Caco-2 (cell line): ENCODE measurements around the gene DOCK10. TPM values are rescaled to one million over a fixed set of nuclear protein-coding genes. Genes with fewer than 3 reads are reported as not detected.

Source experiments
- BruUV-seq: library from RNA; stranded (reverse); fragments of 400-500 nt; replicated peaks from 2 replicates; lab custom pipeline; 2021; lab: Mats Ljungman, UMichigan
- CTCF ChIA-PET: fragments of 300-600 bp; sonication (Branson Sonifier 250); formaldehyde crosslinking; loops from one replicate; lab custom pipeline; 2022; ENCODE audit warnings: antibody characterized with exemption; lab: Charles Lee
- POLR2A ChIA-PET: fragments of 300-600 bp; sonication (Branson Sonifier 250); formaldehyde crosslinking; loops from one replicate; lab custom pipeline; 2022; ENCODE audit warnings: antibody characterized with exemption; lab: Charles Lee
- DNase-seq, 2 experiments: peaks; one replicate each; pipeline versions ENCODE4 v3.0.0 to v3.0.0-alpha.2; 2020 to 2022
- H3K27me3 ChIP-seq: replicated peaks from 2 replicates; pipeline ENCODE4 v1.6.0; 2011; ENCODE audit warnings: low read length; ENCODE audit not compliant: control insufficient read depth, insufficient read depth
- H3K36me3 ChIP-seq: 2 replicates; pipeline ENCODE4 v1.5.1; 2011; ENCODE audit warnings: low read length; ENCODE audit not compliant: control insufficient read depth, insufficient read depth
- H3K4me1 ChIP-seq: fragments of 250-450 bp; sonication (Bioruptor Pico); 2 replicates; pipeline ENCODE4 v1.5.1; 2020; ENCODE audit warnings: mild to moderate bottlenecking
- H3K4me3 ChIP-seq: 2 replicates; pipeline ENCODE4 v1.5.1; 2011; ENCODE audit warnings: low read depth, mild to moderate bottlenecking, control low read depth, low read length
- H3K9me3 ChIP-seq: fragments of 250-450 bp; sonication (Bioruptor Pico); 2 replicates; pipeline ENCODE4 v1.5.1; 2020; ENCODE audit warnings: mild to moderate bottlenecking, moderate library complexity
- H3K27ac Mint-ChIP-seq: one replicate; pipeline ENCODE4 v1.8.0; 2022; ENCODE audit warnings: mixed read lengths; ENCODE audit not compliant: unreplicated experiment
- H3K27me3 Mint-ChIP-seq: one replicate; pipeline ENCODE4 v1.8.0; 2022; ENCODE audit warnings: mixed read lengths; ENCODE audit not compliant: insufficient read depth, unreplicated experiment
- H3K36me3 Mint-ChIP-seq: one replicate; pipeline ENCODE4 v1.8.0; 2022; ENCODE audit warnings: mild to moderate bottlenecking, mixed read lengths; ENCODE audit not compliant: insufficient read depth, unreplicated experiment
- H3K4me1 Mint-ChIP-seq: one replicate; pipeline ENCODE4 v1.8.0; 2022; ENCODE audit warnings: low read depth, mixed read lengths; ENCODE audit not compliant: unreplicated experiment
- H3K4me3 Mint-ChIP-seq: one replicate; pipeline ENCODE4 v1.8.0; 2022; ENCODE audit warnings: mild to moderate bottlenecking, moderate library complexity, mixed read lengths; ENCODE audit not compliant: unreplicated experiment
- H3K9me3 Mint-ChIP-seq: one replicate; pipeline ENCODE4 v1.8.0; 2022; ENCODE audit warnings: mixed read lengths; ENCODE audit not compliant: unreplicated experiment
- intact Hi-C: fragments of 100-400 bp; cut with micrococcal nuclease; formaldehyde crosslinking; loops from one replicate; pipeline ENCODE4 v1.10.0; 2022; ENCODE audit not compliant: unreplicated experiment
- total RNA-seq: library from RNA; stranded (reverse); gene quantifications from 2 replicates; pipeline ENCODE4 v1.2.3, GENCODE V29; 2022
- TF ChIP-seq, protein P1 (sequence below), 2 experiments: fragments of 200-600 bp in 1 of 2; IDR thresholded peaks; 1 replicate in 1 of 2; 2 replicates in 1 of 2; pipeline versions ENCODE4 v1.5.1 to v1.8.0; 2011 to 2022; ENCODE audit warnings: antibody characterized with exemption in 1 of 2, control low read depth in 1 of 2, inconsistent platforms in 1 of 2, low read depth in 1 of 2, low read length in 1 of 2, mild to moderate bottlenecking in 1 of 2, moderate library complexity in 1 of 2; ENCODE audit not compliant: insufficient read depth in 1 of 2, severe bottlenecking in 1 of 2, unreplicated experiment in 1 of 2

DOCK10 gene
- total RNA-seq, 1 experiment from 2014 or later: not detected

DNA sequence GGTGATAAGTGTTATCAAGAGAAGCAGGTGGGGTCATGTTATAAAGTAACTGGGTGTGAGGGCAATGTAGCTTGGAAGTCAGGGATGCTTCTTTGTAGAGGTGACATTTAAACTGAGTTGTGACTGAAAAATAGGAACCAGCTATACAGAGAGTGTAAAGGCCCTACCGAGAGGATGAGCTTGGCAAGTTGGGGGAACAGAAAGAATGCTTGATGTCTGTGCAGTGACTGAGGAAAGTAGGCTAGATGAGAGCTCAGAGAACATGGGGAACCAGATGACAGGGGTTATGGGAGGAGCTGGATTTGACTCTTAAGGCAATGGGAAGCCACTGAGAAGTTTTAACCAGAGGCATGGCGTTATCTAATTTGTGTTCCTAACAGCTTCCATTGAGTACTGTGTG, 115.3 kb downstream of the DOCK10 start:
- Mint-ChIP-seq H3K27ac (no peak overlapping the region), H3K9me3 (no peaks in the 10 kb centered on the region), H3K27me3 (peaks cover 9% of the 10 kb centered on the region), H3K4me1 (no peaks in the 10 kb centered on the region), H3K36me3 (no peaks in the 10 kb centered on the region), H3K4me3 (no peak overlapping the region)
- CTCF ChIA-PET: no interaction called here
- POLR2A ChIA-PET: no interaction called here
- H3K4me3 ChIP-seq: no peak overlapping the region
- no peaks in the 10 kb centered on the region for H3K36me3 ChIP-seq
- intact Hi-C loops: no loop called here
- TF ChIP-seq, protein P1, sequence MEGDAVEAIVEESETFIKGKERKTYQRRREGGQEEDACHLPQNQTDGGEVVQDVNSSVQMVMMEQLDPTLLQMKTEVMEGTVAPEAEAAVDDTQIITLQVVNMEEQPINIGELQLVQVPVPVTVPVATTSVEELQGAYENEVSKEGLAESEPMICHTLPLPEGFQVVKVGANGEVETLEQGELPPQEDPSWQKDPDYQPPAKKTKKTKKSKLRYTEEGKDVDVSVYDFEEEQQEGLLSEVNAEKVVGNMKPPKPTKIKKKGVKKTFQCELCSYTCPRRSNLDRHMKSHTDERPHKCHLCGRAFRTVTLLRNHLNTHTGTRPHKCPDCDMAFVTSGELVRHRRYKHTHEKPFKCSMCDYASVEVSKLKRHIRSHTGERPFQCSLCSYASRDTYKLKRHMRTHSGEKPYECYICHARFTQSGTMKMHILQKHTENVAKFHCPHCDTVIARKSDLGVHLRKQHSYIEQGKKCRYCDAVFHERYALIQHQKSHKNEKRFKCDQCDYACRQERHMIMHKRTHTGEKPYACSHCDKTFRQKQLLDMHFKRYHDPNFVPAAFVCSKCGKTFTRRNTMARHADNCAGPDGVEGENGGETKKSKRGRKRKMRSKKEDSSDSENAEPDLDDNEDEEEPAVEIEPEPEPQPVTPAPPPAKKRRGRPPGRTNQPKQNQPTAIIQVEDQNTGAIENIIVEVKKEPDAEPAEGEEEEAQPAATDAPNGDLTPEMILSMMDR (IDR thresholded peaks at IDR 0.05; ENCODE audit: insufficient read depth in 1 of 2, low read depth in 1 of 2, low read length in 1 of 2, severe bottlenecking in 1 of 2, unreplicated experiment in 1 of 2): no peak
- H3K4me1 ChIP-seq: no peaks in the 10 kb centered on the region
- no peaks in the 10 kb centered on the region for H3K27me3 ChIP-seq
- H3K9me3 ChIP-seq: no peaks in the 10 kb centered on the region
- BruUV-seq: no TSS peak
- DNase-seq: no peak

DNA sequence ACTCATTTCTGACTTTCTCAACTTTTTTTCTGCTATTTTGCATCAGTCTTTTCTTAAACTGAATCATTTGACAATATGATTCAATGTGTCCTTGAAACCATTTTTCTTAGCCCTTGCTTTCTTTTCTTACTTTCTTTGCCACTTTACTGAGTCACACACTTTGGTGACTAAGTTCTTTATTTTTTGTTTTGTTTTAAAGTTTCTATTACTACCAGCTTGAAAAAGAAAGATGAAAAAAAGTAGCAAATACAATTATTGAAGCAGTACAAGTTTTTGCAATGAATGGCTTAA, 116.5 kb downstream of the DOCK10 start:
- BruUV-seq: no TSS peak
- ChIA-PET POLR2A (no interaction called here), CTCF (no interaction called here)
- Mint-ChIP-seq H3K4me3 (no peak overlapping the region), H3K4me1 (no peaks in the 10 kb centered on the region), H3K27ac (no peak overlapping the region), H3K27me3 (peaks cover 9% of the 10 kb centered on the region), H3K9me3 (no peaks in the 10 kb centered on the region), H3K36me3 (no peaks in the 10 kb centered on the region)
- no peak for DNase-seq
- TF ChIP-seq, protein P1 (IDR thresholded peaks at IDR 0.05; ENCODE audit: insufficient read depth in 1 of 2, low read depth in 1 of 2, low read length in 1 of 2, severe bottlenecking in 1 of 2, unreplicated experiment in 1 of 2): no peak
- intact Hi-C loops: no loop called here
- H3K4me3 ChIP-seq: no peak overlapping the region
- H3K4me1 ChIP-seq: no peaks in the 10 kb centered on the region
- no peaks in the 10 kb centered on the region for H3K36me3 ChIP-seq
- H3K9me3 ChIP-seq: no peaks in the 10 kb centered on the region
- H3K27me3 ChIP-seq: no peaks in the 10 kb centered on the region

DNA sequence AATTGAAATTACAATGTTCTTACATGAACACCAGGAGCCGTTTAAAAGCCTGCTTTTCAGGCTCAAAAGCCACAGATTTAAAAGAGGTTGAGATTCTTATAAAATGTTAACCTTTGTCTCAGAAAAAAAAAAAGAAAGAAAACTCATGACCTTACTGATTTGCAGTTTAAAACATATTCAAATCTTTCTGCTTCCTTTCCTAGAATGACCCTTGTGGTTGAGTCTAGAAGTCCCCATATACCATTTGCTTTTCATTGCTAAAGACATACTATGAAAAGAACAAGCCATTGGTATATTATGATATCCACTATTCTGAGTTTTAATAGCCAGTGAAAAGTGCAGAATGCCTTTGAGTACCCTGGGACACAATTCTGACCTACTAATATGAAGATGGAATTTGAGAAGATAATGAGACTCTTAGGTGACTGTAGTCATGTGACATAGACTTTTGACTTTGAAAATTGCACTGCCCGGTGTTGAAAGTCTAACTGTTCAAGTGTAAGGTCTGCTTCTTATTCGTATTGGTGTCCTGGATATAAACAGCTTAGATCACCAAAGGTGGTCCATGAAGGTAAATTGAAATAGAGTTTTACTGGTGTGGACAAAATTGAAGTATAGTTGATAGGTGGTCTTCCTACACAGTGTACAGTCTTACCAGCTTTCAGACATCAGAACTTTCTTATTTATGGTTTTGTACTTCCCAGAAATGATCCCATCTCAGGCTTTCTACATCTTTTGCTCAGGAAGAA, 117.0 kb downstream of the DOCK10 start:
- intact Hi-C loops: no loop called here
- H3K4me3 Mint-ChIP-seq: no peak overlapping the region
- Histone ChIP-seq H3K4me3 (no peak overlapping the region), H3K9me3 (no peaks in the 10 kb centered on the region), H3K36me3 (no peaks in the 10 kb centered on the region), H3K4me1 (no peaks in the 10 kb centered on the region), H3K27me3 (no peaks in the 10 kb centered on the region)
- CTCF ChIA-PET: no interaction called here
- POLR2A ChIA-PET: no interaction called here
- H3K9me3 Mint-ChIP-seq: no peaks in the 10 kb centered on the region
- no TSS peak for BruUV-seq
- no peak for DNase-seq
- no peak overlapping the region for H3K27ac Mint-ChIP-seq
- no peaks in the 10 kb centered on the region for H3K4me1 Mint-ChIP-seq
- TF ChIP-seq, protein P1 (IDR thresholded peaks at IDR 0.05; ENCODE audit: insufficient read depth in 1 of 2, low read depth in 1 of 2, low read length in 1 of 2, severe bottlenecking in 1 of 2, unreplicated experiment in 1 of 2): no peak
- peaks cover 9% of the 10 kb centered on the region for H3K27me3 Mint-ChIP-seq
- no peaks in the 10 kb centered on the region for H3K36me3 Mint-ChIP-seq
